GM19023 (cell line): ENCODE measurements around the gene SNHG17.
"Not testable (repeated sequence)": the region's sequence is repeated elsewhere in the genome, so short reads cannot be mapped to it uniquely, and the experiment has no call there.

ENCODE experiments used
- ATAC-seq: cut with Tn5 transposase; IDR thresholded peaks from one replicate; pipeline ENCODE4 v1.9.1; 2021; ENCODE audit warnings: mild to moderate bottlenecking, moderate library complexity; ENCODE audit not compliant: unreplicated experiment

SNHG17 gene

DNA sequence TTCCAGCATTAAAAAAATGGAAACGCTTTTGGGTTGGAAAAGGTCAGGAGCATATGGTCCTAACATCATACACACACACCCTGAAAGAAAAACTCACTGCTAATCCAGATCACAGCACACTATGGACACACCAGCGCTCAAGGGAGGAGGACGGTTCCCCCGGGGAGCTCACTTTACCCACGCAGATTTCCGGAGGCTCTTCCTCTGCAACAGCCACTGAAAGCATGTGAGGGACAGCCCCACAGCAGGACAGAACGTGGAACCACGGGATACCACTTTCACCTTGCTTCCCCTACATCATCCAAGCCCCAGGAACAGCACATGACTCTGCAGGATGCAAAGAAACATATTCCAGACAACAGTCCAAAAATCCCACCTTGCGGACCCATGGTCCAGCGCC, 13.2 kb downstream of the SNHG17 start:
- no peak for ATAC-seq

DNA sequence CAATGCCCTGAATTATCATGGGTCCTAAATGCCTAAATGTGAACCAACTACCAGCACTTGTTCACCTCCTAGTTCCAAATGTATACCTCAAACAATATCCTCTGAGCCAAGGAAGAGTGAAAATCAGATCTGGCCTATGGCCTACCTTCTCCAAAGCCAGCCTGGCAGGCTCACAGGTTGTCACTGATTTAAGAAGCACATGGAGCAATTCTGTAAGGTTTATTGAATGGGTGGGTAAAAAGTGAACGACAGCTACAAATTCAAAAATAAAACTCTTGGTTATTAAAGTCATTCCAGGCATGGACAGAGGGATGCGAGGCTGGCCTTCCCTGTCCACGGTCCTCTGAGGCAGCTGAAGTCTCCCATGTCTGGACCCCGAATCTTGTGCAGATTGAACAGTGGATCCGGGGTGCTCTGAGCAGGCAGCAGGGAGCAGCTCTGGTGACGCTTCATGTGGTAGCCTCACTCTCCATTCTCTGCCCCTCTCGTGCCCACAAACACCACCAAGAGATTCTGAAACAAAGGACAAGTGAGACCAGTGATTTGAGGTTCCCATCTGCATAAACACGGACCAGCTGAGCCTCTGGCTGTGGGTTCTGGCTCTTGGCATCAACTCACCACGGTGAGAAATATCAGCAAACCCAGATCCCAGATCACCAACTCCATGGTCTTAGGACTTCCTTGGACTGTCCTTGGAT, 14.6 kb downstream of the SNHG17 start:
- ATAC-seq = no peak

DNA sequence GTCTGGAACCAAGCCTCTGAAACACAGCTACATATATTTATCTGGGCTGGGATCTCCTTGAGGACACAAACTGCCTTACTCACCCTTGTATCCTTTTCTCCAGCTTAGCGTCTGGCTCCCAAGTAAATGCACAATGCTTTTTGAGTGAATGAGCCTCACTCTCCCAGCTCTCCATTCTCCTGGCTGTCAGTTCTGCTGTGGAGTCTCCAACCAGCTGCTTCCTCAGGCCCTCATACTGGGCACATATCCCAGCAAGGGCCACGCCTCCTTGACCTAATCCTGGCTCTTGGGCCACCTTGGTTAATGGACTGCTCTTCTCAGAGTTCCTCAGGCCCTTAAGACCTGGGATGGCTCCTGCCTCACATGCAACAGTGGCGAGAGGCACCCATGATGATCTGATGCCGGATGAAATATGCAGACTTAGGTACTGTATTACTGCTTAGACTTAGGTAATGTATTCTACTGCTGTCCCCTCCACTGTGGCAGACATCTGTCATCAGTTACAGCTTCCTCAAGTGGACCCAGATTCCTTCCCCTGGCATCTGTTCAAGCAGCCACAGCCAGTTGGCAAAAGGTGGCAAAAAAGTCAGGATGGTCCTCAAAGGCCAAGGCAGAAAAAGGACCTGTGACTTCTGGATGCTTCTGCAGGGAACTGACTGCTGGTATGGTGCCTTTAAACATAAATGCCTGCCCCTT, 16.5 kb downstream of the SNHG17 start:
- no peak for ATAC-seq

DNA sequence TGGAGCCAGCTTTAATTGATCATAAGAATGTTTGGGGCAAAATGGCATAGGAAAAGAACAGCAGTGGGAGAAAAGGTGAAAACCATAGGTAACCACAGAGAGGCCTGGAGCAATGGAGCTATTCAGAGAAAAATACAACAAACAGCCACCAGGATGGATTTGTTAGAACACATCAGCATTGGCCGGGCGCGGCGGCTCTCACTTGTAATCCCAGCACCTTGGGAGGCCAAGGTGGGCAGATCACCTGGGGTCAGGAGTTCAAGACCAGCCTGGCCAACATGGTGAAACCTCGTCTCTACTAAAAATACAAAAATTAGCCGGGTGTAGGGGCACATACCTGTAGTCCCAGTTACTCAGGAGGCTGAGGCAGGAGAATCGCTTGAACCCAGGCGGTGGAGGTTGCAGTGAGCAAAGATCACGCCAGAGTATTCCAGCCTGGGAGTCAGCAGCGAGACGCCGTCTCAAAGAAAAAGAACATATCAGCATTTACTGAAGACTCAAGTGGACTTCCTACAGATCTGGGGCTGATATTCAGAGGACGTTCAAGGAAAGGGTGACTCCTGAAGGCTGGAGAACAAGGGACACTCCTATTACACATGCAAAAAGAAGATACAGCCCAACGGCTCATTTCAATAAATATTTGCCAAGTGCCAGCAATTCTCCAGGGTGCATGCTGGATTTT, 20.2 kb downstream of the SNHG17 start:
- no peak for ATAC-seq

DNA sequence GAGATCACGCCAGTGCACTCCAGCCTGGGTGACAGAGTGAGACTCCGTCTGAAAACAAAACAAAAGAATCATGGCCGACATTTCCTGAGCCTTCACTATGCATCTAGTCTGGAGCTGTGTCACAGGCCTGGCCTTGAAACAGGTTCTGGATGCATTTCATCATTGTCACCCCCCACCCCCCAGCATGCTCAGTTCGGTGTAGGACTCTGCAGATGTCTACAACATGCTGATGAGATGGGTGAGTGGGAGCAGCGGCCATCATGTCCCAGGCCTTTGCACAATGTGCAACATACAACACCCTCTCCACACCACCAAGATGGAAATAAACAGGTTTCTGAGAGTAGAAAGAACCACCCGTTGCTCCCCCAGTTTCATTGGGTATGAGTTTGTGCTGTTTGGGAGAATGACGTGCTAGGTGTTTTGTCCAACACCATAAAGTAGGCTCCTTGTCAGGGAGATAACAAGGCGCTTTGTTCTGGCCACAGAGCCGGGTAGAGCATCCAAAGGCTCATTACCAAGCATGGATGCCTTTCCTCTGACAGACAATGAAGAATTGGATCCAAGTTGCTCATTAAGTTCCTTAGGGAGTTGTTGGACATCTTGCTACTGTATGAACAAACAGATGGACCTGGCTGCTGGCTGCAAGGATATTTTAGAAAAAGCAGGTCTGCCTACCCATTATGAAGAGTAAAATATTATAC, 22.1 kb downstream of the SNHG17 start:
- no peak for ATAC-seq

DNA sequence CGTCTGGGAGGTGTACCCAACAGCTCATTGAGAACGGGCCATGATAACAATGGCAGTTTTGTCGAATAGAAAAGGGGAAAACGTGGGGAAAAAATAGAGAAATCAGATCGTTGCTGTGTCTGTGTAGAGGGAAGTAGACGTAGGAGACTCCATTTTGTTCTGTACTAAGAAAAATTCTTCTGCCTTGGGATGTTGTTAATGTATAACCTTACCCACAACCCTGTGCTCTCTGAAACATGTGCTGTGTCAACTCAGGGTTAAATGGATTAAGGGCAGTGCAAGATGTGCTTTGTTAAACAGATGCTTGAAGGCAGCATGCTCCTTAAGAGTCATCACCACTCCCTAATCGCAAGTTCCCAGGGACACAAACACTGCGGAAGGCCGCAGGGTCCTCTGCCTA, 27.3 kb downstream of the SNHG17 start:
- not testable (repeated sequence) for ATAC-seq

DNA sequence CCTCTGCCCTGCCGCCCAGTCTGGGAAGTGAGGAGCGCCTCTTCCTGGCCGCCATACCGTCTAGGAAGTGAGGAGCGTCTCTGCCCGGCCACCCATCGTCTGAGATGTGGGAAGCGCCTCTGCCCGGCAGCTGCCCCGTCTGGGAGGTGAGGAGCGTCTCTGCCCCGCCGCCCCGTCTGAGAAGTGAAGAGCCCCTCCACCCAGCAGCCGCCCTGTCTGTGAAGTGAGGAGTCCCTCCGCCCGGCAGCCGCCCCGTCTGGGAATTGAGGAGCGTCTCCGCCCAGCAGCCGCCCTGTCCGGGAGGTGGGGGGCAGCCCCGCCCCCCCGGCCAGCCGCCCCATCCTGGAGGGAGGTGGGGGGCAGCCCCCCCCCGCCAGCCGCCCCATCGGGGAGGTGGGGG, 27.8 kb downstream of the SNHG17 start:
- ATAC-seq = no peak

DNA sequence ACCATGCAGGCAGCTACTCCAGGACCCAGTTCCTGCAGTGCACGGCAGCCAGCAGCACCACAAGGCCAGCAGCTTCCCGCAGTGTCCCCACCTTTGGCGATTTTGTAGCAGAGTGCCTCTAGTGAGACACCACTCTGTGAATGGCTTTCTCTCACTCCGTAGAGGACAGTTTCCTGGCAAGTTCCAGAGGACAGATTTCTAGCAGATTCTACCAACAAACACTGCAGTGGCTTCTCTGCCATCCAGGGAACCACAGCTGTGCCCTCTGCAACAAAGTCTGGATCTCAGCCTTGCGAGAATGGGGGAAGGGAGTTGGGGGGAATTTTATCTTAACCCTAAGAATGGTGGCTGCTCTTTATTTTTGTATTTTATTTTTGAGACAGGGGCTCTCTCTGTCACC, 28.7 kb downstream of the SNHG17 start:
- no peak for ATAC-seq

GRCh38 chr20:38405132-38405531, 30.0 kb downstream of the SNHG17 start:
- ATAC-seq = no peak

GRCh38 chr20:38404016-38404415, 31.1 kb downstream of the SNHG17 start:
- ATAC-seq = no peak

DNA sequence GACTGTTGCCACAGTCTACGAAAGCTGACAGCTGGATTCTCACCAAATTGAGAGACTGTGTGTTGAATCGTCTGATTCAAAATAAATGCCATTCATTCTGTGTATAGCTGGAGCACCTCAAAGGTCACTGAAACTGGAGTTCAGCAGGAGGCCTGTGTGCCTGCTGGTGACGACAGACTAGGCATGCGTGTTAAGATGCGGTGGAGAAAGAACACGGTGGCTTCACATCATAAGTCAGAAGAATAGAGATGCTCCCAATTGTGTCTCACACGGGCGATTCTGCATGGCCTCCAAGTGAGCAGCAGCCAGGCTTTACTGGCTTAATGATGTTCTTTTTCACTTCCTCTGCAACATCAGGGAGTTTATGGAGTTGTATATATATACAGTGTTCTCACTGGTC, 32.3 kb downstream of the SNHG17 start:
- ATAC-seq = no peak

GRCh38 chr20:38402089-38402488, 33.0 kb downstream of the SNHG17 start:
- ATAC-seq = no peak

DNA sequence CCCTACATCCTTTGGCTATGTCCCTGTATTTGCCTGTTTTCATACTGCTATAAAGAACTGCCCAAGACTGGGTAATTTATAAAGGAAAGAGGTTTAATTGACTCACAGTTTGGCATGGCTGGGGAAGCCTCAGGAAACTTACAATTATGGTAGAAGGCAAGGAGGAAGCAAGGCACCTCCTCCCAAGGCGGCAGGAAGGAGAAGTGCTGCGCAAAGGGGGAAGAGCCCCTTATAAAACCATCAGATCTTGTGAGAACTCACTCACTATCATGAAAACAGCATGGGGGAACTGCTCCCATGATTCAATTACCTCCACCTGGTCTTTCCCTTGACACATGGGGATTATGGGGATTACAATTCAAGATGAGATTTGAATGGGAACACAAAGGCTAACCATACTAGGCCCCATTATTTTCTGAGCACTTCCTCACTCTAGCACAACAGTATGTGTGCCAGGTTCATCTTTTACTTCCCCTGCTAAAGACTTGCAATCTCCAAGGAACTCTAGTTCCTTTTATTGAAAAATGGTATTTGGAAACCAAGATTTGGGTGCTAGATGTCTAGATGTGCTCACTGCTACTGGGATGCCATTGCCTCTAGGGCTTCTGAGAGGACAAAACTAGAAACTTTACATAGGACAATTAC, 39.3 kb downstream of the SNHG17 start:
- ATAC-seq = not testable (repeated sequence)

GRCh38 chr20:38395165-38395564, 40.0 kb downstream of the SNHG17 start:
- no peak for ATAC-seq

GRCh38 chr20:38393259-38393658, 41.9 kb downstream of the SNHG17 start:
- ATAC-seq = no peak

GRCh38 chr20:38392356-38392755, 42.8 kb downstream of the SNHG17 start:
- ATAC-seq = no peak

DNA sequence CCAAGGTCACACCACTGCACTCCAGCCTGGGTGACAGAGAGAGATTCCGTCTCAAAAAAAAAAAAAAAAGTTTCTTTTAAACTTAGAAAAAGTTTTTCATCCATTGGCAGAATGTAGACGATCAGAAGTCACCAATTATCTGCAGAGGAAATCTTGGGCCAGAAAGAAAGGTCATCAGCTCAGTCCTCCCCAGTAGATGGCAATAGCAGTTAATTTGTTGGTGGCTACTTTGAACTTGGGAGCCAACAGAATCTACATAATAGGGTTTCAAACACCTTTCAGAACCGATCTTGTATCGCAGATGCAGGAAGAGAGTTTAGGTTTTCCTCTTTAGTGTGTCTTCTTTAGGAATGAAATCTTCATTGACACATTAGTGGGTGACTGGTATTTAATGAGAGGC, 47.2 kb downstream of the SNHG17 start:
- ATAC-seq = no peak

- no peak for ATAC-seq
Measured at GRCh38 chr20:38386851-38387250, 48.3 kb downstream of the SNHG17 start.

DNA sequence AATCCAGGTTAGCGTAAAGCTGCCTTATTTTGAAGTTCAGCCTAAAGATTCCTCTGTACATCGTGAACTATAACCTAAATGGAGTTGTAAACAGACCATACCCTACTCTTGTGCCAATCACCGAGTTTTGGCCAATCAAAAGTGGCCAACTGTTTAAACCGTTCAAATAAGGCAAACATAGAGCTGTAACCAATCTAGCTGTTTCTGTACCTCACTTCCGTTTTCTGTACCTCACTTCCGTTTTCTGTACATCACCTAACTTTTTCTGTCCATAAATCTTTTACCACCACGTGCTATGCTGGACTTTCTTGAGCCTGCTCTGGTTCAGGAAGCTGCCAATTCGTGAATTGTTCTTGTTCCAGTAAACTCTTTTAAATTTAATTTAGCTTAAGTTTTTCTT, 49.1 kb downstream of the SNHG17 start:
- no peak for ATAC-seq

- ATAC-seq = no peak
Measured at GRCh38 chr20:38383147-38383546, 52.0 kb downstream of the SNHG17 start.

DNA sequence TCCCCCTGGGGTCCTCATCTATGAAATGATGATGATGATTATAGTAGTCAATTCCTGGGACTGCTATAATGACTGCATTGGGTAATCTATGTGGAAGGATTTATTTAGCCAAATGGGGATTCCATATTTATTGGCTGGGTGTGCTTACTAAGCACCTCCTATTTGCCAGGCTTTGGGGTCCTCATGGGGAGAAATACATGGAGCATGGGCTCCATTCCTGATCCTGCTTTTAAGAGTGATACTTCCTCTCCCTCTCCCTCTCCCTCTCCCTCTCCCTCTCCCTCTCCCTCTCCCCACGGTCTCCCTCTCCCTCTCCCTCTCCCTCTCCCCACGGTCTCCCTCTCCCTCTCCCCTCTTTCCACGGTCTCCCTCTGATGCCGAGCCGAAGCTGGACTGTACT, 57.3 kb downstream of the SNHG17 start:
- ATAC-seq = not testable (repeated sequence)
